ENCODE data around the gene VPS13C. TPM values are rescaled to one million over a fixed set of nuclear protein-coding genes. Genes with fewer than 3 reads are reported as not detected.

VPS13C gene
- total and polyA plus RNA-seq, 12 donors, result 18.9 to 114 (median 55.2) TPM

- no peak for DNase-seq
- Histone ChIP-seq H3K4me3 (no peak overlapping the region), H3K27ac (no peak overlapping the region), H3K4me1 (replicated peaks in 1 of 2) (no peaks in the 10 kb centered on the region), H3K27me3 (no peaks in the 10 kb centered on the region), H3K36me3 (replicated peaks in 1 of 2) (no peaks in the 10 kb centered on the region), H3K9me3 (replicated peaks in 1 of 3) (no peaks in the 10 kb centered on the region)
- intact Hi-C loops (cut with DNase I), result no loop called here
- no peak for TF ChIP-seq POLR2A (IDR thresholded peaks at IDR 0.05)
- no peak for TF ChIP-seq CTCF (IDR thresholded peaks at IDR 0.05)
- WGBS, 4 donors, result 93 to 98% (median 95%) methylated on average over 4 of the region's 4 CpGs
These were observed 64.1 kb downstream of the VPS13C start for GRCh38 chr15:61996056-61996635.

- Histone ChIP-seq H3K27me3 (no peaks in the 10 kb centered on the region), H3K4me1 (replicated peaks in 1 of 2) (no peaks in the 10 kb centered on the region), H3K4me3 (no peak overlapping the region), H3K27ac (no peak overlapping the region), H3K36me3 (replicated peaks in 1 of 2) (peaks cover 0 to 11% of the 10 kb centered on the region in 2 donors), H3K9me3 (replicated peaks in 1 of 3) (no peaks in the 10 kb centered on the region)
- TF ChIP-seq POLR2A (IDR thresholded peaks at IDR 0.05) (no peak), CTCF (IDR thresholded peaks at IDR 0.05) (no peak)
- WGBS, 4 donors, result 87 to 100% (median 97%) methylated on average over 1 of the region's 1 CpG
- no peak for DNase-seq
- intact Hi-C loops (cut with DNase I), result no loop called here
These were observed 66.0 kb downstream of the VPS13C start for GRCh38 chr15:61994216-61994615.

GRCh38 chr15:61992518-61992917 is 67.7 kb downstream of the VPS13C start:
- intact Hi-C loops (cut with DNase I), result no loop called here
- Histone ChIP-seq H3K4me1 (replicated peaks in 1 of 2) (no peaks in the 10 kb centered on the region), H3K9me3 (replicated peaks in 1 of 3) (no peaks in the 10 kb centered on the region), H3K36me3 (replicated peaks in 1 of 2) (peaks cover 0 to 11% of the 10 kb centered on the region in 2 donors), H3K4me3 (no peak overlapping the region), H3K27ac (no peak overlapping the region), H3K27me3 (no peaks in the 10 kb centered on the region)
- TF ChIP-seq POLR2A (IDR thresholded peaks at IDR 0.05) (no peak), CTCF (IDR thresholded peaks at IDR 0.05) (no peak)
- DNase-seq, result no peak

- Histone ChIP-seq H3K27me3 (no peaks in the 10 kb centered on the region), H3K36me3 (replicated peaks in 1 of 2) (peaks cover 0 to 11% of the 10 kb centered on the region in 2 donors), H3K4me3 (no peak overlapping the region), H3K9me3 (replicated peaks in 1 of 3) (no peaks in the 10 kb centered on the region), H3K27ac (no peak overlapping the region), H3K4me1 (replicated peaks in 1 of 2) (peaks cover 8 to 10% of the 10 kb centered on the region in 2 donors)
- no peak for DNase-seq
- intact Hi-C loops (cut with DNase I), result no loop called here
- 76 to 97% (median 82%) methylated on average over 5 of the region's 5 CpGs for WGBS, 4 donors
- TF ChIP-seq POLR2A (IDR thresholded peaks at IDR 0.05) (no peak), CTCF (IDR thresholded peaks at IDR 0.05) (no peak)
These were observed 70.6 kb downstream of the VPS13C start for GRCh38 chr15:61989667-61990066.
